ENCODE measurements around the gene PCSK5.

DNA sequence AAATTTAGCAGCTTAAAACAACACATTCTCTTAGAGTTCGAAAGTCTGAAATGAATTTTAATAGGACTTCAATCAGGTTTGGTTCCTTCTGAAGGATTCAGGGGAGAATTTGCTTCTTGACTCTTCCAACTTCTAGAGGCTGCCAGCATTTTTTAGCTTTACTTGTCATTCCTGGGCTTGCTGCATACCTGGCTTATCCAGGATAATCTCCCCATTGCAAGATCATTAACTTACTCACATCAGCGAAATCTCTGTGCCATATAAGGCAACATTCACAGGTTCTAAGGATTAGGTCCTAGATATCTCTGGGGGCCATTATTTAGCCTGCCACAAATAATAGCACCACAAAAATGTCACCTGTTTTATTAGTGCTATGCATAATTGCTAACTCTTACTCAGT is 46.2 kb upstream of the PCSK5 start:
- no peak for TF ChIP-seq RBBP5 (IDR thresholded peaks at IDR 0.05; ENCODE audit: borderline replicate concordance, low read depth, low read length)
- no peak for TF ChIP-seq POLR2AphosphoS5 (IDR thresholded peaks at IDR 0.05; ENCODE audit: low read depth, low read length)
- TF ChIP-seq SUZ12 (IDR thresholded peaks at IDR 0.05; ENCODE audit: low read length): no peak
- TF ChIP-seq CBX5 (IDR thresholded peaks at IDR 0.05; ENCODE audit: low read depth, low read length): no peak
